Retinal pigment epithelial cell (primary cell): Measurements from ENCODE around the gene SPDYE4.
"Not testable (repeated sequence)": the region's sequence is repeated elsewhere in the genome, so short reads cannot be mapped to it uniquely, and the experiment has no call there.

Source experiments
- DNase-seq: peaks from one replicate; pipeline ENCODE4 v3.0.0-alpha.2; 2010; ENCODE audit warnings: low read depth
- H3K4me3 ChIP-seq: 2 replicates; pipeline ENCODE4 v1.5.1; 2011; ENCODE audit warnings: mild to moderate bottlenecking, low read length, control low read depth, moderate library complexity
- TF ChIP-seq, protein P1 (sequence below): conservative IDR thresholded peaks from 2 replicates; pipeline ENCODE4 v1.5.1; 2011; ENCODE audit warnings: low read depth, low read length, control low read depth, inconsistent platforms

SPDYE4 gene

GRCh38 chr17:8758137-8758596 is at the start of gene SPDYE4:
TSS of gene SPDYE4 (minus strand) at chr17:8758546. CDS start at chr17:8758382, 164 bp downstream.
- DNase-seq: no peak
- no peak within 1 kb of the TSS for H3K4me3 ChIP-seq
- TF ChIP-seq, protein P1, sequence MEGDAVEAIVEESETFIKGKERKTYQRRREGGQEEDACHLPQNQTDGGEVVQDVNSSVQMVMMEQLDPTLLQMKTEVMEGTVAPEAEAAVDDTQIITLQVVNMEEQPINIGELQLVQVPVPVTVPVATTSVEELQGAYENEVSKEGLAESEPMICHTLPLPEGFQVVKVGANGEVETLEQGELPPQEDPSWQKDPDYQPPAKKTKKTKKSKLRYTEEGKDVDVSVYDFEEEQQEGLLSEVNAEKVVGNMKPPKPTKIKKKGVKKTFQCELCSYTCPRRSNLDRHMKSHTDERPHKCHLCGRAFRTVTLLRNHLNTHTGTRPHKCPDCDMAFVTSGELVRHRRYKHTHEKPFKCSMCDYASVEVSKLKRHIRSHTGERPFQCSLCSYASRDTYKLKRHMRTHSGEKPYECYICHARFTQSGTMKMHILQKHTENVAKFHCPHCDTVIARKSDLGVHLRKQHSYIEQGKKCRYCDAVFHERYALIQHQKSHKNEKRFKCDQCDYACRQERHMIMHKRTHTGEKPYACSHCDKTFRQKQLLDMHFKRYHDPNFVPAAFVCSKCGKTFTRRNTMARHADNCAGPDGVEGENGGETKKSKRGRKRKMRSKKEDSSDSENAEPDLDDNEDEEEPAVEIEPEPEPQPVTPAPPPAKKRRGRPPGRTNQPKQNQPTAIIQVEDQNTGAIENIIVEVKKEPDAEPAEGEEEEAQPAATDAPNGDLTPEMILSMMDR: no peak

GRCh38 chr17:8806926-8807550 is 48.7 kb upstream of the SPDYE4 start:
- TF ChIP-seq, protein P1: no peak
- no peak for DNase-seq
- no peak overlapping the region for H3K4me3 ChIP-seq

GRCh38 chr17:8806253-8806925 is 48.0 kb upstream of the SPDYE4 start:
- DNase-seq: no peak
- no peak overlapping the region for H3K4me3 ChIP-seq
- TF ChIP-seq, protein P1: no peak

GRCh38 chr17:8805396-8805795 is 47.0 kb upstream of the SPDYE4 start:
- not testable (repeated sequence) for DNase-seq, H3K4me3 ChIP-seq

DNA sequence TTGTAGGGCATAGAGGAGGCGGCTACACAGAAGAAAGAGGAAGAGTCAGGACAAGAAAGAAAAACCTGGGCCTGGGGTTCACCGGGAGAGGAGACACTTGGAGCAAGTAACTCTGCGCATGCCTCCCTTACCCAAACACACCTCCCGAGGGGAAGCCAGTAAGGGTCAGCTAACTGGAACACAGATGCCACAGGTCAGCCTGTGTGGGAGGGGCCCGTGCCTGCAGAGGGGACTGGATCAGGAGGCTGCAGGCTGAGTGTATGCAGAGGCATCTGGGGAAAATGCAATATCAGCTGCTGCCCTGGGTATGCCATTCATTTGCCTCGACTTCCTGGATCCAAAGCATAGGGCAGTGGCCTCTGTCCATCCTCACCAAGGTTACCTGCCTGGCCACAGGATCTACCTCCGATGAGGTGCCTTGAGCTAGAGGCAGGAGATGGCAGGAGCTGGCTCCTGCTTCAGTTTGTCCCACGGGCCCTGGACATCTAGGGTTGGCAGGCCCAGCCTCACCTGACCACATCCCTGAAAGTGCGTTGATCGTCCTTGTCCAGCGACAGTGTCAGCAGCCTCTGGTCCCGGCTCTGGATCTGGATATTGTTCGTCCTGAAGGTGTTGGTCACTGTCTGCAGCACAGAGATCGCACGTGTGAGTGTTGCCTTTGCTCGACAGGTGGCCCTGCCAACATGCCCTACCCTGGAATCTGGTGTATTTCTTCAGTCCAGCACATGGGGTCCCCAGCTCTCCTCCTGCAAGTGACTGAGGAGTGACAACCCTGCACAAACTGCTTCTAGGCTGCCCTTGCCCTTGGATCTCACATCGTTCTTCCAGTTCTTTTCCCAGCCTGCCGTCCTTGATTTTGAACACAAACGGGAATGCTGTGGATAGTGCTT is 45.4 kb upstream of the SPDYE4 start:
- DNase-seq: no peak
- no peak overlapping the region for H3K4me3 ChIP-seq
- TF ChIP-seq, protein P1: no peak

DNA sequence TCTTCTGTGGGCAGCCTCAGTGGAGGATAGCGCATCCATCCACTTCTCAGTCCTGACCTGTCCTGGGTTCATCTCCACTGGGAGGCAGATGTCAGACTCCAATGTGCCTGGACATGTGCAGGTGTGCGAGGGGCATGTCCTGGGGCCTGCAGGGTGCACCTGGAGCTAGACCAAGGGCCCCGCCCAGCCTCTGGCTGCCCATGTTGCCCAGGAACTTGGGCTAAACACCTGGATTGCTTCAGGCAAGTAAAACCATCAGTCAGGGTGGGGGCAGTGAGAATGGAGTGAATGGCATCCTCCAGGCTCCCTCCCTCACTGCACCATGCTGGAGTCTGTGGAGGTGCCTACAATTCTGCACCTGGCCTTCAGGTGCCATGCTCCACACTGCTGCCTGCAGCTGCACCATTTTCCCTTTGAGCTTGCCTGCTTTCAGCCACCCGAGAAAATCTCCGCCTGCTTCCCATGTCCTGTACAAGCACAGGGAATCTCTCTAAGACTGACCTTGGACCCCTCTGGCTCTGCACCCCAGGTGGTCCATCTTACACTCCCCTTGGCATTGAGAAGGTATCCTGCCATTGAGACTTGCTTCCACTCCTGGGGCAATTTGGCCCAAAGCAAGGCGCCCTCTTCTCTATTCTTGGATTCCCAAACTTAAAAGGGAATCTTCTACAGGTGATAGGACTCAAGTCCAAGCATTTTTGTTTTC is 42.9 kb upstream of the SPDYE4 start:
- DNase-seq: no peak
- no peak overlapping the region for H3K4me3 ChIP-seq
- TF ChIP-seq, protein P1: no peak

DNA sequence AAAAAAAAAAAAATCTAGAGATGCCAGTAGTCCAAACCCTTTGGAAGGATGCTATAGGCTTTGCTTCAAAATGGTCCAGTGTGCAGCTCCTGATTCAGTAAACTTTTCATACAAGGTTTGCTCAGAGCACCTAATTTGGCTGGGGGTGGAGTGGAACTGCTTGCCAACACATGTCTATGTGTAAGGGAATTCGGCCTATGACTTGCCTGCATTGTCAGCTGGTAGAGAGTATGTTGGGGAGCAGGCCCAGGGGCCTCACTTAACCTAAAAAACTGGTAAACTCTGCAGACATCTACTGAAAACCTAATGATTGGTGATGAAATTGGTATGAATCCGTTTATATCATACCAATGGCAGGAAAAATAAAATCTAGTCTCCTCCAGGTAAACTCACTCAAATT is 42.3 kb upstream of the SPDYE4 start:
- no peak for DNase-seq
- TF ChIP-seq, protein P1: no peak
- no peak overlapping the region for H3K4me3 ChIP-seq
